Effector CD4-positive, alpha-beta T cell (primary cell): Measurements from ENCODE around the gene VTI1B.
"Not testable (repeated sequence)": the region's sequence is repeated elsewhere in the genome, so short reads cannot be mapped to it uniquely, and the experiment has no call there.

Experiments
- DNase-seq: peaks from one replicate; pipeline ENCODE4 v3.0.0-alpha.2; 2020
- total RNA-seq: gene quantifications from one replicate; lab custom pipeline; 2026; lab: John Stamatoyannopoulos, UW

Gene VTI1B
- total RNA-seq, result 31.5 reads per million, percentile 57 among the genes with 10 or more reads in this experiment

GRCh38 chr14:67674480-67675218 lies at the start of gene VTI1B:
Gene VTI1B (minus strand): TSS chr14:67674632. CDS start chr14:67674489, 143 bp downstream.
- DNase-seq, result peak; percentile 74

- DNase-seq, result no peak
Observed at GRCh38 chr14:67722293-67722692, 47.9 kb upstream of the VTI1B start.

DNA sequence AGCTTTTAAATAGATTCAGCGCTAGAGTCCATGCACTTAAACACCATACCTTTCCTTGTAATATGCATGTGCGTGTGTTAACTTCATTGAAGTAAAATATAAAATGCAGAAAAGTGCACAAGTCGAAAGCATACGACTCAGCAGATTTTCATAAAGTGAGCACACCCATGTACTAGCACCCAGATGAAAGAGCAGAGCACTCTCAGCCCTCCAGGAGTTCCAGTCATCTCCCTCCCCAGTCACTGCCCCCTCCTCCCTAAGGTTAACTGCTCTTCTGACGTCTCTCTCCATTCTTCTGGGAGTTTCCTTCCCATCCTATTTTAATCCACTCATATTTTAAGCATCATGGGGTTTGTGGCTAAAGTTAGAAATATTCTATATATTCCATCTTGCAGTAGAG lies 47.4 kb upstream of the VTI1B start:
- no peak for DNase-seq

- no peak for DNase-seq
Observed at GRCh38 chr14:67719866-67720265, 45.4 kb upstream of the VTI1B start.

DNA sequence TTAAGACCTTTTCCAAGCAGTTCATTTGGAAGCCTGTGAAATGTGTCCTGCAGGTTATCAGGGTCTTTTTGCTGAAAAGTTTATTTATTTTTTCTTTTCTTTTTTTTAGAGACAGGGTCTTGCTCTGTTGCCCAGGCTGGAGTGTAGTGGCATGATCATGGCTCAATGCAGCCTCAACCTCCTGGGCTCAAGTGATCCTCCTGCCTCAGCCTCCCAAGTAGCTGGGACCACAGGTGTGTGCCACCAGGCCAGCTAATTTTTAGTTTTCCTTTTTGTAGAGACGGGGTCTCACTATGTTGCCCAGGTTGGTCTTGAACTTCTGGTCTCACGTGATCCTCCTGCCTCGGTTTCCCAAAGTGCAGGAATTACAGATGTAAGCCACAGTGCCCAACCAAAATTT lies 45.0 kb upstream of the VTI1B start:
- not testable (repeated sequence) for DNase-seq

DNA sequence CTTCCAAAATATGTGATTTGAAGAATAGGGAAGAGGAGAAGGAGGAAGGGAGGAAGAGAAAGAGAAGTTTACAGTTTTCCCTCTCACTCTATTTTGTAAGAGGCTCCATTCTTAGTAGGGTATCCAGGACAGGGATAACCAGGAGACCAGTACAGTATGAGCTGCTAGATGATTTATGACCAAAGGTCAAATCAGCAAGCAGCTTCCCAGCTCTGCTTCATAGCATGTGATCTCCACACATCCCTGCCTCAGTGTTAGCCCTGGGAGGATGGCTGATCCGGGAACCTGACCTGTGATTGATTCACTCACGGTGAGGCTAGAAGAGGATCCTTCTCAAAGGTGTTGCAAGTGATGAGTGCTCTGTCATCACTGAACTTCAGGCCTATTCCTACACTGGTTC lies 43.8 kb upstream of the VTI1B start:
- DNase-seq, result no peak

DNA sequence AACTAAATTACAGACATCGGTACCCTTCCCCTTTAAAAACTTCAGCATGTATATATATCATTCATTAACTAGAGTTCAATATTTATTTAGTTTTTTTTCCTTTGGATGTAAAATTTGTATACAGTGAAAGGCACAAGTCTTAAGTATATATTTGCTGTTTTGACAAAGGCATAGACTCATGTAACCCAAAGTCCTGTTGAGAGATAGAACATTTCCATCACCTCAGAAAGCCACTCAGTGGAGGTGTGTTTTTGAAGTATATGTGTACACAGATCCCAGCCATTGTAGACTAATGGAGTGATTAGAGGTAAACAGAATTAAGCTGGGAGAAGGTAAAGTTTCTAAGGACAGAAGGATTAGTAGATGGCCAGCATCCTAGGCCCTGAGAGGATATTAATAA lies 42.6 kb upstream of the VTI1B start:
- no peak for DNase-seq

GRCh38 chr14:67710209-67710608 lies 35.8 kb upstream of the VTI1B start:
- no peak for DNase-seq

DNA sequence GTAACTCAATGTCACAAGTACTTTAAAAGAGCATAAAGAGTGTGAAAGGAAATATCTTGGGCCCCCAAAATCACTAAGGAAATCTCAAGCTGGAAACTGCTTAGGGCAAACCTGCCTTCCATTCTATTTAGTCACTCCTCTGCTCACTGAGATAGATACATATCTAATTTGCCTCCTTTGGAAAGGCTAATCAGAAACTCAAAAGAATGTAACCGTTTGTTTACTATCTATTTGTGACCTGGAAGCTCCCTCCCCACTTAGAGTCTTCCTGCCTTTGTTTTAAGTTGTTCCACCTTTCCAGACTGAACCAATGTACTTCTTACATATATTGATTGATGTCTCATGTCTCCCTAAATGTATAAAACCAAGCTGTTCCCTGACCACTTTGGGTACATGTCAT lies 35.4 kb upstream of the VTI1B start:
- not testable (repeated sequence) for DNase-seq

DNA sequence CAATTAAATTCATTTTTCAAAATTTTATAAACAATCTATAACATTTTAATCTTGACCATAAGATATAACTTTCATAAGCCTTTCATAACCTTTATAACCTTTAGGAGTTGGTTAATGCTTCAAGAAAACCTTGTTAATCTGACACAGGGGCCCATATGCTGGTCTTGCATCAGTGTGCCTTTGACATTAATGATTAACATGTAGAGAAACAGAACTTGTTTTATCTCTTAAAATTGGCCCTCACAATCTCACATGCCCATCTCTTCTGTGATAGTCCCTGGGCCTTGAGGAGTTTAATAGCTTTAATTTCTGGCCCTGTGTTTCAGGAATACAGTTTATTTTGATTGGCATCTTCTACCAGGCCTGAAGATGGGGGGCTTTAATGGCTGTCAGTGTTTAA lies 34.9 kb upstream of the VTI1B start:
- DNase-seq, result not testable (repeated sequence)

GRCh38 chr14:67705211-67705610 lies 30.8 kb upstream of the VTI1B start:
- DNase-seq, result no peak

- DNase-seq, result peak; percentile 6
Observed at GRCh38 chr14:67704484-67705089, 30.2 kb upstream of the VTI1B start.

DNA sequence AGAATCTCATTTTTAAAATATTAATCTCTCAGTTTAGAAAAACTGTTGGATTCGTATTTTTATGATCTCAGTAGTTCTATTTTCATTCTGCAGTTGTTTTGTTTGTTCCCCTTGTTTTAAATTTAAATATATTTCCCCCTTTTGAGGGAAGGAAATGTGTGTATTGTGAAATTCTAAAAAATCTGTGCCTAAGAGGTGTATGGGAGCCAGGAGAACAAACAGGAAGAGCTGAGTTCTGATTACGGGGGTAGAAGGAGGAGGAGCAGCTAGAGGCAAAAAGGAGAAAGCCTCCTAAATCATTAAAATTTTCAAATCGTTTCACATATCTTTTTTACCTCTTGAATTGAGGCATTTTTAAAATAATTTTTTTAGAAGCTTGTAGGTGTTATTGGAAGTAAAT lies 29.6 kb upstream of the VTI1B start:
- no peak for DNase-seq

DNA sequence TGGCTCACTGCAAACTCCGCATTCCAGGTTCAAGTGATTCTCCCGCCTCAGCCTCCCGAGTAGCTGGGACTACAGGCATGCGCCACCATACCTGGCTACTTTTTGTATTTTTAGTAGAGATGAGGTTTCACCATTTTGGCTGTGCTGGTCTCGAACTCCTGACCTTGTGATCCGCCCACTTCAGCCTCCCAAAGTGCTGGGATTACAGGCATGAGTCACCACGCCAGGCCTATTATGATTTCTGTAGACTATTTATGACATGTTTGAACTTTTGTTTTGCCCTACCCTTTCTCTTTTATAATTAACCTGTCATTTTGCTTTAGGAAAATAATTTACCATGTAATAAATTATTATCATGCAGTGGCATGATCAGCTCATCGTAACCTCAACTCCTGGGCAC lies 27.1 kb upstream of the VTI1B start, which contains the start of gene RDH12:
TSS of gene RDH12 (plus strand) at position 395 of the 400 bp plus-strand sequence. CDS start 20,757 bp downstream, outside the sequence.
- DNase-seq, result not testable (repeated sequence)

GRCh38 chr14:67698179-67698578 lies 23.7 kb upstream of the VTI1B start:
- no peak for DNase-seq

DNA sequence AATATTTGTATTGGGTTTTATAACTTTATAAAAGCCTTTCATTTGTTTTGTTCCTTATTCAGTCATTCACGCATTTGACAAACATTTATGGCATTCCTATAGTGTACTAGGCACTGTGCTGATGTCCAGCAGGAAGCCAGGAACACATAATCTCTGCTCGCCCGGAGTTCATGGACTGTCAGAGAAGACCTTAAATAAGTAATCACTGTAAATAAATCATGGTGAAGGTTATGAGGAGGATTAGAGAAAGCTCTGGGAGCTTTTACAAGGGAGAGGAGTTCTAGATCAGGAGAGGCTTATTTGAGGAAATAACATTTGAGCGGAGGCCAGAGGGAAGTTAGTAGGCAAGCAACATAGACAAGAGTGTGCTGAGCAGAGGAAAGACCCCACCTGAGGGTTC lies 22.6 kb upstream of the VTI1B start:
- DNase-seq, result no peak

DNA sequence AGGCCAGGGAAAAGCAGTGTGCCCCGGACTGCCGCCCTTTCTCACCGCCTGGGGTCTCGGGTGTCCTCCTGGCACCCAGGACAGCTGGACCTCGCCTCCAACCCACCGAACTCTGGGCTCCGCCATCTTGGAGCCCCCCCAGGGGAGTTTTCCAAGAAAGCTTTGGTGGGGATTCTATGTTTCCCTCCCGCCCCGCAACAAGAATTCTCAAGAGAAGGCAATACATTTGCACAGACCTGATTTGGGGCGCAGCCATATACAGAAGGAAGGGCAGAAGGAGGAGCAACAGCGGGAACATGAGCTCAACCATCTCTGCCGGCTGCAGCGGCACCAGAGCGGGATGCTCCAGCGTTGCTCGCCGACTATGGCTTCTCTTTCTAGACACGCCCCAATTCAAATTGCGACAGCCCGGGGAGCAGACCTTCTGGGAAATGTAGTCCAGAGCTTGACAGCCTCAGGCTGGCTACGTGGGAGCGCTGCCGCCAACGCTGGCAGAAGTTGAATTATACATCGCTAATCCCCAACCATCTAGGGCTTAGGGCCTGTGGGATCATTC lies 21.0 kb upstream of the VTI1B start, which contains the start of gene RDH11:
TSS of gene RDH11 (minus strand) at position 371 of the 556 bp plus-strand sequence. CDS start at position 310, 61 bp downstream.
- peak; percentile 77 for DNase-seq

DNA sequence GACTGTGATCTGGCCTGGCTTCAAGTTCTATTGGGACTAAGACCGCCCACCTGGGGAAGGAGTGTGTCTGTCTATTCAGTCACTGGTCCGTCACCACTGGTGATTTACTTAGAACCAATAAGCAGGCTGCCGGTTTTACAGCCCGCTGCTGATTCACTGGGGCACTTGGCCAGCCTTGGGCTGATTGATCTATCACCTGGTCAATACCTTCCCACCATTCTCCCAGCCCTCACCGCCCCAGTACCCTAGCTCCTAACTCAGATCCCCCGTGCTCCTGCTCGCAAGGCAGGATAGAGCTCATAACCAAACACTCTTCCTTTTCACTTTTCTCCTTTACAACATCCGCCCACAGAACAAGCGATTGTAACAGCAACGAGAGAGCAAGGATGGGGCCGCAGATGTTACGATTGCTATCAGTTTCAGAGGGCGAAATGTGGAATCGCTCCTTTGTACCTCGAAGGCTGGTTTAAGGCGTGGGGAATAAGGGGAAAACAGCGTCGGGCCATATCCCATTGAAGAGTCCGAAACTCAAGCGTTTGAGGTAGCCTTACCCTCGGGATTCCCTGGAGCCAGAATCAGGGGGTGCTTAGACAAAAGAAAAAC lies 20.5 kb upstream of the VTI1B start:
- peak; percentile 55 for DNase-seq

DNA sequence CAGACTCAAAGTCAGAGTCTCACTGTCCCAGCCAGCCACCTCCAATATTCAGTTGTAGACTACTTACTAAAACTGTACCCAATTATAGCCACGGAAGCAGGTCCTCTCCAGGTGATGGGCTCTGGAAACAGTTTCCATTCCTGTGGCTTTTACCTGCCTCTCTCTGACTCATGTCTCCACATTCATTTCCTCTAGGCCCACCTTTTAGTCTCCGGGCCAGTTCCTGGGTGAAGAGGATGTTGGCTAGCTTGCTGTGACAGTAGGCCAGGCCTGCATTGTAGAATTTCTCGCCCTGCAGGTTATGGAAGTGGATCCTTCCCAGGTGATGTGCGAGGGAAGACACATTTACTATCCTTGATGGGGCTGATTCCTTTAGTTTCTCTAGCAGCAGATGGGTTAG lies 15.6 kb upstream of the VTI1B start:
- no peak for DNase-seq

GRCh38 chr14:67683842-67684241 lies 9.4 kb upstream of the VTI1B start:
- DNase-seq, result no peak

- DNase-seq, result no peak
Observed at GRCh38 chr14:67680941-67681340, 6.5 kb upstream of the VTI1B start.

DNA sequence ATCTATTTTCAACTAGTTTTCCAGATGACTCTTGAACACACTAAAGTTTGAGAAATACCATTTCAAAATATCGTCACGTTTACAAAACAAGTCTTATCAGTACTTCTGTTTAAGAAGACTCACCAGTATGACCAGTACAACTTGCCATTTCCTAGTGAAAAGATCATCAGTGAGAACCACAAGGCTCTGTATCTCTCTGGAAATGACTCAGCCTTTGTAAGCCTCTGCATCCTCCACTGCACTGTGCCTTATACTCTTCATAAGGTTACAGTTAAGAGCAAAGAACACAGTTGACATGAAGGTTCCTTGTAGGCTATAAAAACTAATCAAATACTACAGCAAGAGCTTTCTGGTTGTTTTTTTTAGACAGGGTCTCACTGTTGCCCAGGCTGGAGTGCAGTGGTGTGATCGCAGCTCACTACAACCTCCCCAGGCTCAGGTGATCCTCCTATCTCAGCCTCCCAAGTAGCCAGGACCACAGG lies 5.7 kb upstream of the VTI1B start:
- DNase-seq, result no peak

GRCh38 chr14:67679006-67679405 lies 4.6 kb upstream of the VTI1B start:
- no peak for DNase-seq
